WTC11 (cell line): Measurements from ENCODE around the gene R3HDM1. TPM values are rescaled to one million over a fixed set of nuclear protein-coding genes. Genes with fewer than 3 reads are reported as not detected.

Source experiments
- ATAC-seq: fragments of 200-7000 bp; cut with Tn5 transposase; 2 replicates; pipeline ENCODE4 v1.10.0; 2021; ENCODE audit warnings: mild to moderate bottlenecking, moderate library complexity
- CTCF ChIA-PET: fragments of 300-600 bp; sonication (Branson Sonifier 250); formaldehyde crosslinking; loops from one replicate; lab custom pipeline; 2021; ENCODE audit warnings: antibody characterized with exemption; lab: Charles Lee
- POLR2A ChIA-PET: fragments of 350-600 bp; sonication (Branson Sonifier 250); formaldehyde crosslinking; loops from one replicate; lab custom pipeline; 2021; ENCODE audit warnings: antibody characterized with exemption; lab: Charles Lee
- DNase-seq: peaks from one replicate; pipeline ENCODE4 v3.0.0; 2021; ENCODE audit warnings: low spot score
- H3K27ac Mint-ChIP-seq: 2 replicates; pipeline ENCODE4 v1.8.0; 2021; ENCODE audit warnings: mixed read lengths
- H3K27me3 Mint-ChIP-seq: 2 replicates; pipeline ENCODE4 v1.8.0; 2021; ENCODE audit warnings: low read depth, mild to moderate bottlenecking, moderate library complexity, mixed read lengths
- H3K36me3 Mint-ChIP-seq: 2 replicates; pipeline ENCODE4 v1.8.0; 2021; ENCODE audit warnings: mixed read lengths
- H3K4me1 Mint-ChIP-seq: 2 replicates; pipeline ENCODE4 v1.8.0; 2022; ENCODE audit warnings: mixed read lengths
- H3K4me3 Mint-ChIP-seq: 2 replicates; pipeline ENCODE4 v1.8.0; 2021; ENCODE audit warnings: mild to moderate bottlenecking, moderate library complexity, mixed read lengths
- H3K9me3 Mint-ChIP-seq: 2 replicates; pipeline ENCODE4 v1.8.0; 2021; ENCODE audit warnings: mixed read lengths
- AFF4 ChIP-seq: sonication (generic); formaldehyde crosslinking; IDR thresholded peaks from 2 replicates; pipeline ENCODE4 v1.8.1; 2023; ENCODE audit warnings: mild to moderate bottlenecking, missing genetic modification reagents, borderline replicate concordance
- CREB1 ChIP-seq: sonication (generic); formaldehyde crosslinking; IDR thresholded peaks from 2 replicates; pipeline ENCODE4 v1.8.0; 2023; ENCODE audit warnings: mild to moderate bottlenecking, missing genetic modification reagents
- FOXK1 ChIP-seq: sonication (generic); formaldehyde crosslinking; IDR thresholded peaks from 2 replicates; pipeline ENCODE4 v1.8.0; 2022; ENCODE audit warnings: mild to moderate bottlenecking, moderate library complexity, missing genetic modification reagents
- FOXP1 ChIP-seq: sonication (generic); formaldehyde crosslinking; IDR thresholded peaks from 2 replicates; pipeline ENCODE4 v1.8.0; 2022; ENCODE audit warnings: missing genetic modification reagents, mild to moderate bottlenecking, moderate library complexity, borderline replicate concordance
- GRHL2 ChIP-seq: fragments of 250-450 bp; sonication (Bioruptor Pico); IDR thresholded peaks from 2 replicates; pipeline ENCODE4 v1.8.0; 2022; ENCODE audit warnings: mild to moderate bottlenecking, moderate library complexity; ENCODE audit not compliant: insufficient replicate concordance, severe bottlenecking
- MXD4 ChIP-seq: fragments of 250-450 bp; sonication (Bioruptor Pico); IDR thresholded peaks from 2 replicates; pipeline ENCODE4 v1.8.0; 2021; ENCODE audit warnings: mild to moderate bottlenecking, moderate library complexity, borderline replicate concordance
- NFE2L1 ChIP-seq: sonication (generic); formaldehyde crosslinking; IDR thresholded peaks from 2 replicates; pipeline ENCODE4 v1.8.1; 2023; ENCODE audit warnings: missing genetic modification reagents
- NR2C2 ChIP-seq: sonication (generic); formaldehyde crosslinking; IDR thresholded peaks from 2 replicates; pipeline ENCODE4 v1.8.0; 2022; ENCODE audit warnings: mild to moderate bottlenecking, missing genetic modification reagents
- ZNF219 ChIP-seq: sonication (generic); formaldehyde crosslinking; IDR thresholded peaks from 2 replicates; pipeline ENCODE4 v1.8.0; 2023; ENCODE audit warnings: missing genetic modification reagents, mild to moderate bottlenecking, borderline replicate concordance
- ZNF416 ChIP-seq: fragments of 250-450 bp; sonication (Bioruptor Pico); IDR thresholded peaks from 2 replicates; pipeline ENCODE4 v1.9.0; 2021; ENCODE audit warnings: mild to moderate bottlenecking, inconsistent platforms
- ZNF532 ChIP-seq: fragments of 250-450 bp; sonication (Bioruptor Pico); IDR thresholded peaks from 2 replicates; pipeline ENCODE4 v1.9.0; 2021; ENCODE audit warnings: mild to moderate bottlenecking, borderline replicate concordance
- total RNA-seq: library from RNA; stranded (reverse); gene quantifications from 3 replicates; pipeline ENCODE4 v1.2.3, GENCODE V29; 2021
- TF ChIP-seq, protein P1 (sequence below): fragments of 250-450 bp; sonication (Bioruptor Pico); IDR thresholded peaks from 2 replicates; pipeline ENCODE4 v1.9.0; 2021; ENCODE audit warnings: mild to moderate bottlenecking
- TF ChIP-seq, protein P2 (sequence below): sonication (generic); formaldehyde crosslinking; IDR thresholded peaks from 2 replicates; pipeline ENCODE4 v1.8.0; 2022; ENCODE audit warnings: mild to moderate bottlenecking, missing genetic modification reagents

Gene R3HDM1
- total RNA-seq, 1 experiment from 2014 or later = 58.4 TPM

DNA sequence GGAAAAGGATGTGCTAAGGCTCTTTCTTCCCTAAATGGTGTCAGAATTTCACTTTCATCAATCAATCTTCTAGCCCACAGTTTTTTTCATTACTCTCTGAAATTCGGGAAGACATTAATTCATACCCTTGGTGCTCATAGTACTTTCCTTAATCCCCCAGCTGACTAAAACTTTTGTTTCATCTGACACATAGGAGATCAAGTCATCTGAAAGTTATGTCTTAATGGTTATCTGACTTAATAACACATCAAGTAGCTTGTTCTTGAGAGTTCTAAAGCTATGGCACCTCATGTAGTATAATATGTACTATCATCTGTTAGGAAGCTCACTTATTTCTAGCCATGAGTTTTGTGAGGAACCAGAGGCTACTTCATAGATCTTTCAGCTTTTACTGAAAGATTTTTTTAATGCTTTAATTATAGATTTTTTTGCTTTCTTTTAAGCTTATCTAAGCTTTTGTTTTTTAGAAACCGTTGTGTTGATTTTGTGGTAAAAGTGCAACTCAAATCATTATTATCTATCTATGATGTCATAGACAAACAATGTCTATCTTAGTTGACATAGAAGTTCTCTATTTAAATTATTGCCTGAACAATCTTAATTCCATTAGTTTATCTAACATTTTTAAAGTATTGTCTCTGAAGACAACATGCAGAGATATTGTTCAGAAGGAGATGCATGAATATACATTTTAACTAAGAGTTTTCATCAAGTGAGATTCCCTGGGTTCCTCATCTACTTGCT lies 116.7 kb downstream of the R3HDM1 start:
- DNase-seq (no peak), ATAC-seq (no peak)
- H3K27ac Mint-ChIP-seq = no peak overlapping the region
- H3K4me3 Mint-ChIP-seq = no peak overlapping the region
- TF ChIP-seq GRHL2 (CRISPR knock-in tag) = no peak
- no peak for TF ChIP-seq FOXP1 (CRISPR knock-in tag)
- TF ChIP-seq ZNF416 (CRISPR knock-in tag) = no peak
- TF ChIP-seq AFF4 (CRISPR knock-in tag) = no peak
- TF ChIP-seq CREB1 (CRISPR knock-in tag) = no peak
- TF ChIP-seq MXD4 = no peak
- TF ChIP-seq ZNF219 = no peak
- TF ChIP-seq, protein P1, sequence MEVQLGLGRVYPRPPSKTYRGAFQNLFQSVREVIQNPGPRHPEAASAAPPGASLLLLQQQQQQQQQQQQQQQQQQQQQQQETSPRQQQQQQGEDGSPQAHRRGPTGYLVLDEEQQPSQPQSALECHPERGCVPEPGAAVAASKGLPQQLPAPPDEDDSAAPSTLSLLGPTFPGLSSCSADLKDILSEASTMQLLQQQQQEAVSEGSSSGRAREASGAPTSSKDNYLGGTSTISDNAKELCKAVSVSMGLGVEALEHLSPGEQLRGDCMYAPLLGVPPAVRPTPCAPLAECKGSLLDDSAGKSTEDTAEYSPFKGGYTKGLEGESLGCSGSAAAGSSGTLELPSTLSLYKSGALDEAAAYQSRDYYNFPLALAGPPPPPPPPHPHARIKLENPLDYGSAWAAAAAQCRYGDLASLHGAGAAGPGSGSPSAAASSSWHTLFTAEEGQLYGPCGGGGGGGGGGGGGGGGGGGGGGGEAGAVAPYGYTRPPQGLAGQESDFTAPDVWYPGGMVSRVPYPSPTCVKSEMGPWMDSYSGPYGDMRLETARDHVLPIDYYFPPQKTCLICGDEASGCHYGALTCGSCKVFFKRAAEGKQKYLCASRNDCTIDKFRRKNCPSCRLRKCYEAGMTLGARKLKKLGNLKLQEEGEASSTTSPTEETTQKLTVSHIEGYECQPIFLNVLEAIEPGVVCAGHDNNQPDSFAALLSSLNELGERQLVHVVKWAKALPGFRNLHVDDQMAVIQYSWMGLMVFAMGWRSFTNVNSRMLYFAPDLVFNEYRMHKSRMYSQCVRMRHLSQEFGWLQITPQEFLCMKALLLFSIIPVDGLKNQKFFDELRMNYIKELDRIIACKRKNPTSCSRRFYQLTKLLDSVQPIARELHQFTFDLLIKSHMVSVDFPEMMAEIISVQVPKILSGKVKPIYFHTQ (CRISPR knock-in tag) = no peak
- no peak for TF ChIP-seq NFE2L1 (CRISPR knock-in tag)
- no peak for TF ChIP-seq FOXK1 (CRISPR knock-in tag)
- TF ChIP-seq ZNF532 (CRISPR knock-in tag) = no peak
- TF ChIP-seq NR2C2 (CRISPR knock-in tag) = no peak
- TF ChIP-seq, protein P2, sequence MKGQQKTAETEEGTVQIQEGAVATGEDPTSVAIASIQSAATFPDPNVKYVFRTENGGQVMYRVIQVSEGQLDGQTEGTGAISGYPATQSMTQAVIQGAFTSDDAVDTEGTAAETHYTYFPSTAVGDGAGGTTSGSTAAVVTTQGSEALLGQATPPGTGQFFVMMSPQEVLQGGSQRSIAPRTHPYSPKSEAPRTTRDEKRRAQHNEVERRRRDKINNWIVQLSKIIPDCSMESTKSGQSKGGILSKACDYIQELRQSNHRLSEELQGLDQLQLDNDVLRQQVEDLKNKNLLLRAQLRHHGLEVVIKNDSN (CRISPR knock-in tag) = no peak
- ChIA-PET POLR2A (no interaction called here), CTCF (interaction anchor here (1.0 kb wide), 1 partner anchor 659 kb away, joined by 5 read pairs; no protein-coding TSS in a partner anchor)
- no peaks in the 10 kb centered on the region for H3K9me3 Mint-ChIP-seq
- peaks cover 48% of the 10 kb centered on the region for H3K36me3 Mint-ChIP-seq
- no peaks in the 10 kb centered on the region for H3K4me1 Mint-ChIP-seq
- H3K27me3 Mint-ChIP-seq = no peaks in the 10 kb centered on the region
